ENCODE measurements around the gene CTSA.

DNA sequence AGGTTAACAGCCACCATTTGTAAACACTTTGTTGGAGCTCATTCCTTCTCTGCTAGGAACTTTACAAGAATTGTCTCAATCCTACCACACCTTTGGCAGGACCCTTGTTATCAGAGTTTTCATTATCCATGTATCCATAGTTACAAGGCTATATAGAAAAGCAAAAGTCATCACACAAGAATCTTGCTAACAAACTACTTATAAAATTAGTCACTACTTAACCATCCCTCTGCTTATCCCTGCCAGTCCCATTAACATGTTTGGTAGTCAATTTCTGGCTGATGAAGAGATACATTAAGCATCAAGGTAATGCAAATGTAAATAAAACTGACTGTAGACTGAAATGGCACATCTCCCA is 23.3 kb upstream of the CTSA start:
- TF ChIP-seq POLR2AphosphoS5 (IDR thresholded peaks at IDR 0.05; ENCODE audit: low read depth, low read length): no peak
- TF ChIP-seq, protein P1, sequence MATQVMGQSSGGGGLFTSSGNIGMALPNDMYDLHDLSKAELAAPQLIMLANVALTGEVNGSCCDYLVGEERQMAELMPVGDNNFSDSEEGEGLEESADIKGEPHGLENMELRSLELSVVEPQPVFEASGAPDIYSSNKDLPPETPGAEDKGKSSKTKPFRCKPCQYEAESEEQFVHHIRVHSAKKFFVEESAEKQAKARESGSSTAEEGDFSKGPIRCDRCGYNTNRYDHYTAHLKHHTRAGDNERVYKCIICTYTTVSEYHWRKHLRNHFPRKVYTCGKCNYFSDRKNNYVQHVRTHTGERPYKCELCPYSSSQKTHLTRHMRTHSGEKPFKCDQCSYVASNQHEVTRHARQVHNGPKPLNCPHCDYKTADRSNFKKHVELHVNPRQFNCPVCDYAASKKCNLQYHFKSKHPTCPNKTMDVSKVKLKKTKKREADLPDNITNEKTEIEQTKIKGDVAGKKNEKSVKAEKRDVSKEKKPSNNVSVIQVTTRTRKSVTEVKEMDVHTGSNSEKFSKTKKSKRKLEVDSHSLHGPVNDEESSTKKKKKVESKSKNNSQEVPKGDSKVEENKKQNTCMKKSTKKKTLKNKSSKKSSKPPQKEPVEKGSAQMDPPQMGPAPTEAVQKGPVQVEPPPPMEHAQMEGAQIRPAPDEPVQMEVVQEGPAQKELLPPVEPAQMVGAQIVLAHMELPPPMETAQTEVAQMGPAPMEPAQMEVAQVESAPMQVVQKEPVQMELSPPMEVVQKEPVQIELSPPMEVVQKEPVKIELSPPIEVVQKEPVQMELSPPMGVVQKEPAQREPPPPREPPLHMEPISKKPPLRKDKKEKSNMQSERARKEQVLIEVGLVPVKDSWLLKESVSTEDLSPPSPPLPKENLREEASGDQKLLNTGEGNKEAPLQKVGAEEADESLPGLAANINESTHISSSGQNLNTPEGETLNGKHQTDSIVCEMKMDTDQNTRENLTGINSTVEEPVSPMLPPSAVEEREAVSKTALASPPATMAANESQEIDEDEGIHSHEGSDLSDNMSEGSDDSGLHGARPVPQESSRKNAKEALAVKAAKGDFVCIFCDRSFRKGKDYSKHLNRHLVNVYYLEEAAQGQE (IDR thresholded peaks at IDR 0.05; ENCODE audit: insufficient read depth in 1 of 2, low read depth in 2 of 2, low read length in 2 of 2): no peak
- TF ChIP-seq TAF1 (IDR thresholded peaks at IDR 0.05; ENCODE audit: borderline replicate concordance, insufficient read depth, low read length): no peak

Measured in PFSK-1 (cell line).